Spinal cord (tissue), 10 donors: ENCODE results near the gene COL1A2. TPM values are rescaled to one million over a fixed set of nuclear protein-coding genes. Genes with fewer than 3 reads are reported as not detected.

Source experiments
- DNase-seq, 6 donors: peaks; one replicate each; pipeline versions ENCODE4 v3.0.0 to v3.0.0-alpha.2; 2013 to 2015; ENCODE audit warnings: low spot score in 6 of 6, low read depth in 4 of 6
- H3K27ac ChIP-seq: one replicate; pipeline ENCODE4 v1.5.1; 2013; ENCODE audit warnings: low read depth, low read length, control low read depth
- H3K27me3 ChIP-seq: one replicate; pipeline ENCODE4 v1.6.1; 2013; ENCODE audit warnings: low read length; ENCODE audit not compliant: control insufficient read depth, insufficient read depth
- H3K36me3 ChIP-seq: one replicate; pipeline ENCODE4 v1.6.1; 2013; ENCODE audit warnings: low read length; ENCODE audit not compliant: control insufficient read depth, insufficient read depth
- H3K4me1 ChIP-seq: one replicate; pipeline ENCODE4 v1.6.1; 2013; ENCODE audit warnings: low read length; ENCODE audit not compliant: control insufficient read depth, insufficient read depth
- H3K4me3 ChIP-seq: one replicate; pipeline ENCODE4 v1.5.1; 2013; ENCODE audit warnings: low read depth, low read length, control low read depth
- H3K9me3 ChIP-seq: one replicate; pipeline ENCODE4 v1.6.1; 2013; ENCODE audit warnings: low read length; ENCODE audit not compliant: control insufficient read depth, insufficient read depth
- WGBS: methylation state at CpG from one replicate; pipeline ENCODE4 v1.1.5; 2013; ENCODE audit warnings: missing lambda C conversion rate; ENCODE audit not compliant: insufficient coverage; 5-methylcytosine and 5-hydroxymethylcytosine counted together
- polyA plus RNA-seq, 2 donors: library from polyadenylated mRNA; unstranded; fragments of 120-200 nt; gene quantifications; one replicate each; pipeline ENCODE4 v1.2.1, GENCODE V29; 2013; ENCODE audit not compliant: insufficient read length in 2 of 2
- total RNA-seq, 2 donors: library from RNA; depleted of rRNA in 1 of 2; stranded (reverse); fragments of 120-200 nt in 1 of 2; fragments of >200 nt in 1 of 2; gene quantifications; one replicate each; pipeline versions ENCODE4 v1.2.3 to v1.2.4, GENCODE V29; 2013 to 2014
- donor health status: healthy.

COL1A2 gene
- total and polyA plus RNA-seq, 4 donors: 394 to 3,270 (median 1,677) TPM

DNA sequence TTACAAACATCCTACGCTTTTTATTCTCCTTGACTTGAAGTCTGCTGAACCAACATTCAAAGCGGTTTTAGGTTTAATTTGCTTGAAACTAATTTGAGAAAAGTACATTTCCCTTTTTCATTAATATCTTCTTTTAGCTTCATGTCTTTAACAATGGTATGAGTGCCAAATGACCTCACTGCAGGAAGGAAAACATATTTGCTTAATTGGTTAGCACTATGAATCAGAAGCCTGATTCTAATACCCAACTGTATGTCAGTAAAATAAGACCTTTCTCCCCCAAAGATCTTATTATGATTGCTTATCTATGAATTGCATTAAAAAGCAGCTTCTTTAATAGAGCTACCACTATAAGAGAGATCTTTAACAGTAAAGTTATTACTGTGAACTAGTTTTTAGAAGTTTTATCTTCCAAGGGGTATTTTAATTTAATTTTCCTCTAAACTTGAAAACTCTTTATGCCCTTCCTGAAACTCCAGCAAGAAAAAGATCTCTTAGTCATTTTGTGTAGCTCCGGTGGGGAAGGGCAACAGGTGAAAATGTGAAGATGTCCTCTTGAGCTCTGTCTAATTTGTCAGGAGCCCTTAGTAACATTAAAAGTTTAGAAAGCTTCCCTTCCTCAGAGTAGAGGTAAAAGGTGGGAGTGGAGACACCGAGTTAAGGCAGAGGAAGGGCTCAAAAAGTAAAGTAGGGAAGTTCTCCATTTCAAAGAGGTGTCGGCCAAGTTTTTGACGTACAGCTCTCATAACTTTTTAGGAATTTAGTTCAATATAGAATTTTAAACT, 6.1 kb downstream of the COL1A2 start:
- H3K27ac ChIP-seq: peak overlapping the region; percentile 74
- H3K4me3 ChIP-seq: peak overlapping the region; percentile 24
- H3K4me1 ChIP-seq: no peaks in the 10 kb centered on the region
- H3K36me3 ChIP-seq: no peaks in the 10 kb centered on the region
- no peaks in the 10 kb centered on the region for H3K27me3 ChIP-seq
- DNase-seq: no peak
- WGBS: no CpG with 5 or more reads among the region's 6 CpGs
- H3K9me3 ChIP-seq: no peaks in the 10 kb centered on the region

DNA sequence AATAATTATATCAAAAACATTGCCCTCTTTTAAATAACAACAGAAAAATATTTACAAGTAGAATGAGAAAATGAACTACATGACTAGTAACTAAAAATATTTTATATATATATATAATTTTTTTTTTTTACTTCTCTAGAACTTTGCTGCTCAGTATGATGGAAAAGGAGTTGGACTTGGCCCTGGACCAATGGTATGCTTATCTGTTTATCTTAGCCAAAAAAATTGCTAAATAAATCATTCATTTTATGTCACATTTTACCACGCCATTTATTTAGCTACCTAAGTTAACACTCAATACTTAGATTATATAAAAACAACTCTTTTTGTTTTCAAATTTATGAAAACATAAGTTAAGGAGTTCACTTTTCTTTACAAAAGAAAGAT, 6.7 kb downstream of the COL1A2 start:
- Histone ChIP-seq H3K4me3 (no peak overlapping the region), H3K36me3 (no peaks in the 10 kb centered on the region), H3K4me1 (no peaks in the 10 kb centered on the region), H3K27ac (peak overlapping the region; percentile 37), H3K27me3 (no peaks in the 10 kb centered on the region), H3K9me3 (no peaks in the 10 kb centered on the region)
- no CpG with 5 or more reads among the region's 1 CpG for WGBS
- no peak for DNase-seq

- H3K36me3 ChIP-seq: no peaks in the 10 kb centered on the region
- no peak overlapping the region for H3K4me3 ChIP-seq
- H3K9me3 ChIP-seq: no peaks in the 10 kb centered on the region
- WGBS: no CpG with 5 or more reads among the region's 1 CpG
- no peak for DNase-seq
- H3K27me3 ChIP-seq: no peaks in the 10 kb centered on the region
- no peaks in the 10 kb centered on the region for H3K4me1 ChIP-seq
- H3K27ac ChIP-seq: peak overlapping the region; percentile 34
Measured at GRCh38 chr7:94403546-94403945, 8.9 kb downstream of the COL1A2 start.

DNA sequence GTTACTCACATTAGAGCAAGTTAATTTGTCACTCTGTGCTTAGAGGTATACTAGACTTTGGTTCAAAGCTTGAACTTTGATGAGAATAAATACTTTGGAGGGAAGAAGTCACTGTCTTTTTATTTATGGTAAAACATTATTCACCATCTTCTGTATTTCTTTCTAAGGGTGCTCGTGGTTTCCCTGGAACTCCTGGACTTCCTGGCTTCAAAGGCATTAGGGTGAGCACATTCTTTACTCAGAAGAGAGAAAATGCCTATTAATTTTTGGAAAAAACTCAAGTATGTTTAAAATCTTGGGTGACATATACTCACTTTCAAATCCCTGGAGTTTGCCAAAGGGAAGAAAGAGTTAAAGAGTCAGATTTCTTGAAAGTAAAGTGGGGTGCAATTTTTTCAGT, 10.8 kb downstream of the COL1A2 start:
- WGBS: no CpG with 5 or more reads among the region's 1 CpG
- no peak overlapping the region for H3K27ac ChIP-seq
- H3K4me1 ChIP-seq: no peaks in the 10 kb centered on the region
- H3K27me3 ChIP-seq: no peaks in the 10 kb centered on the region
- no peak overlapping the region for H3K4me3 ChIP-seq
- H3K9me3 ChIP-seq: no peaks in the 10 kb centered on the region
- no peak for DNase-seq
- no peaks in the 10 kb centered on the region for H3K36me3 ChIP-seq

DNA sequence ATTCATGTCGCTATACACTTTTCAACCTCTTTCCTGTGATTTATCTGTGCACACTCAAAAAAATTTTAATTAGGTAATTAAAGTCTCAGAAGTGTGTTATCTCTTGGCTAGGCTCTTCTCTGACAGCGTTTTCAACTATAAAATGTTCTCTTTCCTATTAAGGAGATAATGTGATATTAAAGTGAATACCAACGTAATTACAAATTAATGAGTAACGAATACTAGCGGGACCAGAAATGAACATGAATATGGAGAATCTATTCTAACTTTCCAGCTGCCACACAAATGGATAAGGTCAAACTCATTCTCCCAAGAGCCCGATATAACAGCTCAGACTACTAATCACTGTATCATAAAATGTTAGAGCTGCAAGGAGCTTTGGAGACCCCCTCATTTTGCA, 12.0 kb downstream of the COL1A2 start:
- Histone ChIP-seq H3K27me3 (no peaks in the 10 kb centered on the region), H3K4me1 (no peaks in the 10 kb centered on the region), H3K27ac (no peak overlapping the region), H3K9me3 (no peaks in the 10 kb centered on the region), H3K36me3 (no peaks in the 10 kb centered on the region), H3K4me3 (no peak overlapping the region)
- DNase-seq: peak in 1 of 6 donors; percentile 73
- no CpG with 5 or more reads among the region's 6 CpGs for WGBS

- Histone ChIP-seq H3K4me1 (no peaks in the 10 kb centered on the region), H3K4me3 (no peak overlapping the region), H3K27me3 (no peaks in the 10 kb centered on the region), H3K36me3 (no peaks in the 10 kb centered on the region), H3K9me3 (no peaks in the 10 kb centered on the region), H3K27ac (peak overlapping the region; percentile 10)
- DNase-seq: no peak
- 91% methylated on average over 6 of the region's 15 CpGs for WGBS
Measured at GRCh38 chr7:94409200-94409948, 14.7 kb downstream of the COL1A2 start.

DNA sequence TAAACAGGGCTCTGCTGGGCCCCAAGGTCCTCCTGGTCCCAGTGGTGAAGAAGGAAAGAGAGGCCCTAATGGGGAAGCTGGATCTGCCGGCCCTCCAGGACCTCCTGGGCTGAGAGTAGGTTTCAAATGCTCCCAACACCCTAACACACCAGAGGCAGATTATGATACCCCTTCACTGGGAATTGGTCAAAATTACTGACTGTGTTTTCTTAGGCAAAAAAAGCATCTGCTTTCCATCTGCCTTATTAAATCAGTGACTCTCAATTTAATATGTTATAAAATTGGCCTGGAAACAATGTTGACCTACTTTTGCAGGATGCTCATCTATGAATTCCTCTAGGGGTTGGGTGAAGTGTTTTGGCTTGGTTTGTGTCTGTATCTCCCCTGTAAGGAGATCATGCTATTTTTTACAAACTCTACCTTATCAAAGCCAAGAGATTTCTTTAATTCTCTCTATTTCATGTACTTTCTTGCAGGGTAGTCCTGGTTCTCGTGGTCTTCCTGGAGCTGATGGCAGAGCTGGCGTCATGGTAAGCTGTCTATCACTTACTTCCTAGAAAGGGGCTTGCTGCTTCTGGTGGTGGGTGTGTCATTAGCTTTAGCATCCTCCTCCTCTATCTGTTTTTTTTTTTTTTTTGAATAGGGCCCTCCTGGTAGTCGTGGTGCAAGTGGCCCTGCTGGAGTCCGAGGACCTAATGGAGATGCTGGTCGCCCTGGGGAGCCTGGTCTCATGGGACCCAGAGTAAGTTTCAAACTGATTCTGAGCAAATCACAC, 15.9 kb downstream of the COL1A2 start:
- no CpG with 5 or more reads among the region's 6 CpGs for WGBS
- Histone ChIP-seq H3K4me1 (no peaks in the 10 kb centered on the region), H3K27ac (no peak overlapping the region), H3K9me3 (no peaks in the 10 kb centered on the region), H3K36me3 (no peaks in the 10 kb centered on the region), H3K27me3 (no peaks in the 10 kb centered on the region), H3K4me3 (no peak overlapping the region)
- no peak for DNase-seq

- H3K36me3 ChIP-seq: no peaks in the 10 kb centered on the region
Measured at GRCh38 chr7:94411188-94411466, 16.4 kb downstream of the COL1A2 start.

GRCh38 chr7:94412762-94413322, 18.1 kb downstream of the COL1A2 start:
- peak overlapping the region; percentile 29 for H3K27ac ChIP-seq
- no peak for DNase-seq
- H3K36me3 ChIP-seq: no peaks in the 10 kb centered on the region
- H3K9me3 ChIP-seq: no peaks in the 10 kb centered on the region
- WGBS: 45% methylated on average over 2 of the region's 3 CpGs
- no peaks in the 10 kb centered on the region for H3K27me3 ChIP-seq
- H3K4me3 ChIP-seq: no peak overlapping the region
- H3K4me1 ChIP-seq: no peaks in the 10 kb centered on the region

More at GRCh38 chr7:94411188-94411466, 16.4 kb downstream of the COL1A2 start:
- H3K9me3 ChIP-seq: no peaks in the 10 kb centered on the region
- no peak overlapping the region for H3K27ac ChIP-seq
- no peak for DNase-seq
- H3K4me3 ChIP-seq: no peak overlapping the region
- no peaks in the 10 kb centered on the region for H3K27me3 ChIP-seq
- H3K4me1 ChIP-seq: no peaks in the 10 kb centered on the region
